Activated CD4-positive, alpha-beta T cell treated with anti-CD3 and anti-CD28 coated beads, Interleukin-2, Interleukin-4, amounts not matched to agents 100 ng/mL and 50 ng/mL, durations not matched to agents 16 hours and 8 hours (primary cell): ENCODE data around the gene GHRL.

Experiments
- DNase-seq: peaks from one replicate; pipeline ENCODE4 v3.0.0-alpha.2; 2020; ENCODE audit warnings: low spot score

The GHRL gene

DNA sequence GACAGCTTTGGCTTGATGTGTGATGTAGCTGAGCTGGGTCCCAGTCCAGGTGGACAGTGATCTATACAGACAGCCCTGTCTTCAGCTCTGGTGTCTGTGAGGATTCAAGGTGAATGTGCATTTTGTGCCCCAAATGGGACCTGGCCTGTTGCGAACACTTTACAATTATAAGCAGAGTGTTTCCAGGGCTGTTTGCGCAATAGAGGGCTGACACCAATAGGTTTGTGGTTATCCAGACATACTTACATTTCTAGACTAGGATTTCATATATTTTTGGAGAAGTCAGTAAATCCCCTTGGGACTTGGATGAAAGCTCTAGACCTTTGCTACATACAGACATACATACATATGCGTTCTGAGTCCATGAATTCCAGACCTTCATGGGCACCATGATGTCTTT, 48.7 kb downstream of the GHRL start:
- no peak for DNase-seq

DNA sequence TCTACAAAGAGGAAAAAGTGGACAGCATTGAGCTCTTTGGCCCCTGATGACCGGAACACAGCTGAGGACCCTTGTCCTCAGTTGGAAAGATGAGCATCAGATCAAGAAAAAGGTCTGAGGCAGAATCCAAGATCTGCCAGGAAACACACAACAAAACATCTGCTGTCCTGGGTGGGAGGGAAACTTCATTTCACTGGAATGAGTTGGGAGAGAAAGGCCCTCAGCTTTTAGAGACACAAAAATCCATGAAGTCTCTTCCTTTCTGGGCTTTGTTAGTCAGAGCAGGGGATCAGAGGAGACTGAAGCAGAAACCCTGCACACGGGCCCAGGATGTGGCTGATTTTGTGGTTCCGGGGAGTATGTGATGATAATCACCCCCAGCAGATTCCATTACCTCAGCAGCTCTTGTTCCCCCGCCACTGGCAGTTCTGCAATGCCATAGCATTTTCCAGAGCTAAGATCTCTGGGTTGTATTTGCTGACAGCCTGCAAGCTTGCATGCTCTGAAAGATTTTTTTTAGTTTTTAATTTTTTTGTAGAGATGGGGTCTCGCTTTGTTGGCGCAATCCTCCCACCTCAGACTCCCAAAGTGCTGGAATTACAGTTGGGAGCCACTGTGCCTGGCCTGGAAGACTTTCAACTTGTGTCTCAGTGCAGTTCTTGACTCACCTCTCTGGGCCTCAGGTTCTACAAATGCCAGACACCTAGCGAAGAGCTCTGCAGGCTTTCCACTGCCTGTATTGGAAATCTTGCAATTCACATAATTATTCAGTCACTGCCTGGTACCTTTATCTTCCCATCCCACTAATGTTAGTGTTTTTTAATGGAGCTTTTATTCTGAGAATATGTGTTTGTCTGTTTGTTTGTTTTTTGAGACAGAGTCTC, 50.3 kb downstream of the GHRL start:
- peak; percentile 84 for DNase-seq

DNA sequence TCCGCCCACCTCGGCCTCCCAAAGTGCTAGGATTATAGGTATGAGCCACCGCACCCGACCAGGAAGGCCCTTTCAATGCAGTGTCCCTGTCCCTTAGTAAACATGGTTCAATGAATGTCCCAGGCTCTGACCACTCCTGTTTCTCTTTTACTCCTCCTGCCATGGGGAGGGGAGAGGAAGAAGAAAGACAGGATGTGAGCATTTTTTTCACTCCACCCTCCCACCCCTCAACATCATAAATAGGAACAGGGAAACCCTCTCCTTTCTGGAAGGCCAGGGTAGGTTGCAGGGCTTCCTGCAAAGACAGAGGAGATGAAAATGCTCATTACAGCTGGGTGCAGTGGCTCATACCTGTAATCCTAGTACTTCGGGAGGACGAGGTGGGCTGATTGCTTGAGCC, 51.9 kb downstream of the GHRL start:
- DNase-seq = no peak

DNA sequence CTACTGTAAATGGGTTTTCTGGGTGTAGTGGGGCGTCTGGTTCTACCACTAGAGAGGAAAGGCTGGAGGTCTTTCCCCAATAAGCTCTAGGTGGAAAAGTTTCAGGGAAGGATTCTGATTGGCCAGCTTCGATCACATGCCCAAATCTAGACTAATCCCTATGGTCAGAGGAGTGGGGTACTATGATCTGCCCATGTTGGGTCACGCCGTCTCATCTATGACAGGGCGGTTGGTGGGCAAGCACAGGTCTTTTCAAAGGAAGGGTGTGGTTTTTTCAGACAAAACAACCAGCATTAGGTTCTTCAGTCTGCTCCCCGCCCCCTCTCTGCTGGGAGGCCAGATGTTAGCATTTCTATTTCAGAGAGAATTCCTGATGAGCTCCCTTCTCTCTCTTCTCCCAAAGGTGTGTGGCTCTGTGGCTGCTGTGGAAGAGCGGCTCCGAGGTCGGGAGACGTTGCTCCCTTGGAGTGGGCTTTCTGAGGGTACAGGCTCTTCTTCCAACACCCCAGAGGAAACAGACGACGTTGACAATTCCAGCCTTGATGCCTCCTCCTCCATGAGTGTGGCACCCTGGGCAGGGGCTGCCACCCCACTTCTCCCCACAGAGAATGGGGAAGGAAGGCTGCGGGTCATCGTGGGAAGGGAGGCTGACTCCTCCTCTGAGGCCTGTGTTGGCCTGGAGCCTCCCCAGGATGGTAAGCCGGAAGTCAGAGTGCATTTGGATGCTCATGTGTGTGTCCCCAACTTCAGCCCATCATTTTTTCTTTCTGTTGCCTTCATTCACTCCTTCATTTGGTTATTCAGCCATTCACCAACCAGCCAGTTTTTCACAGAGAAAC, 54.2 kb downstream of the GHRL start:
- peak; percentile 32 for DNase-seq
